ENCODE measurements around the gene LRBA.

- TF ChIP-seq CTCF (IDR thresholded peaks at IDR 0.05 in 4 of 5, conservative IDR thresholded peaks at IDR 0.05 in 1 of 5) (no peak), POLR2A (IDR thresholded peaks at IDR 0.05) (no peak)
These were observed 19.7 kb upstream of the LRBA start for GRCh38 chr4:151034829-151035228.

Measured in gastrocnemius medialis (tissue), 4 donors.